K562 treated with DMSO at 1 percent for 12 hours (cell line): Measurements from ENCODE around the gene RPL18A. TPM values are rescaled to one million over a fixed set of nuclear protein-coding genes. Genes with fewer than 3 reads are reported as not detected.

Source experiments
- total RNA-seq: library from RNA; unstranded; fragments of 300-600 nt; gene quantifications from 2 replicates; pipeline ENCODE4 v1.2.3, GENCODE V29; 2022; ENCODE audit not compliant: insufficient read depth

The RPL18A gene
- total RNA-seq, result 7,109 and 9,729 TPM in 2 replicates

GRCh38 chr19:17859533-17860330 lies at the start of gene RPL18A:
Gene RPL18A, plus strand, starts transcription at chr19:17859910. Its CDS starts 47 bp downstream, at chr19:17859957.

GRCh38 chr19:17821190-17821589 lies 38.5 kb upstream of the RPL18A start, which contains the start of gene INSL3:
Gene INSL3, minus strand, starts transcription at chr19:17821519. Its CDS starts 13 bp downstream, at chr19:17821506.

GRCh38 chr19:17847538-17848366 lies 12.0 kb upstream of the RPL18A start, which contains the start of gene JAK3:
Gene JAK3, minus strand, starts transcription at chr19:17847982. Its CDS starts 3,565 bp downstream, at chr19:17844417.

GRCh38 chr19:17871878-17872250 lies 12.2 kb downstream of the RPL18A start, which contains the start of gene SLC5A5:
Gene SLC5A5, plus strand, starts transcription at chr19:17871945. Its CDS starts 375 bp downstream, at chr19:17872320.

Other genes starting within 250 kb of the RPL18A start
- gene UNC13A, start 171.6 kb upstream of the RPL18A start, total RNA-seq, result 0.07 and 0.49 TPM in 2 replicates
- 72.4 and 81.5 TPM in 2 replicates for gene MAP1S, start 140.4 kb upstream of the RPL18A start, total RNA-seq
- gene FCHO1, start 108.4 kb upstream of the RPL18A start, total RNA-seq, result 21.7 and 33.6 TPM in 2 replicates
- gene B3GNT3, start 64.8 kb upstream of the RPL18A start, total RNA-seq, result not detected in 2 replicates
- not detected in 2 replicates for gene INSL3, start 38.4 kb upstream of the RPL18A start, total RNA-seq
- gene JAK3, start 11.9 kb upstream of the RPL18A start, total RNA-seq, result 0.10 TPM in 1 of 2 replicates, not detected in the other
- gene SLC5A5, start 12.0 kb downstream of the RPL18A start, total RNA-seq, result not detected in 2 replicates
- 99.3 and 108 TPM in 2 replicates for gene CCDC124, start 73.1 kb downstream of the RPL18A start, total RNA-seq
- gene KCNN1, start 107.2 kb downstream of the RPL18A start, total RNA-seq, result 4.4 and 17.3 TPM in 2 replicates
- 20.7 and 27.8 TPM in 2 replicates for gene ARRDC2, start 148.3 kb downstream of the RPL18A start, total RNA-seq
- not detected in 2 replicates for gene IL12RB1, start 227.0 kb downstream of the RPL18A start, total RNA-seq
- 4.6 and 13.5 TPM in 2 replicates for gene MAST3, start 237.9 kb downstream of the RPL18A start, total RNA-seq